Measurements from ENCODE around the gene HSPH1.

The HSPH1 gene

GRCh38 chr13:31149604-31150003 lies 12.1 kb downstream of the HSPH1 start:
- Histone ChIP-seq H3K79me2 (ENCODE audit: low read length) (peaks cover 39% of the 10 kb centered on the region), H3K4me3 (ENCODE audit: low read length) (no peak overlapping the region)

GRCh38 chr13:31145417-31145816 lies 16.3 kb downstream of the HSPH1 start:
- Histone ChIP-seq H4K20me1 (ENCODE audit: insufficient read depth, low read length) (no peaks in the 10 kb centered on the region), H3K9me3 (replicated peaks; ENCODE audit: insufficient read depth, low read length) (no peaks in the 10 kb centered on the region), H3K79me2 (ENCODE audit: low read length) (peaks cover 38% of the 10 kb centered on the region), H3K9ac (ENCODE audit: low read length) (no peak overlapping the region), H3K4me2 (ENCODE audit: low read depth, low read length) (no peak overlapping the region), H3F3A (ENCODE audit: insufficient read depth, low read length) (no peaks in the 10 kb centered on the region), H3K9me2 (replicated peaks; ENCODE audit: insufficient read depth, low read length) (no peaks in the 10 kb centered on the region), H2AFZ (ENCODE audit: low read length) (no peak overlapping the region), H3K36me3 (replicated peaks; ENCODE audit: insufficient read depth, low read length) (no peaks in the 10 kb centered on the region; the same call in 1 of the 2 replicates), H3K27me3 (replicated peaks; ENCODE audit: insufficient read depth, low read length) (no peaks in the 10 kb centered on the region), H3K27ac (ENCODE audit: low read length) (no peak overlapping the region), H3K4me3 (ENCODE audit: low read length) (no peak overlapping the region), H3K4me1 (ENCODE audit: low read length) (no peaks in the 10 kb centered on the region)
- no peak for TF ChIP-seq EZH2 (optimal IDR thresholded peaks at IDR 0.05; ENCODE audit: low read depth, low read length)
- no peak for TF ChIP-seq EZH2phosphoT487 (IDR thresholded peaks at IDR 0.05; ENCODE audit: low read length)
- TF ChIP-seq CTCF (IDR thresholded peaks at IDR 0.05; ENCODE audit: low read length) = no peak
- DNase-seq = no peak

More at GRCh38 chr13:31149604-31150003, 12.1 kb downstream of the HSPH1 start:
- Histone ChIP-seq H3K36me3 (replicated peaks; ENCODE audit: insufficient read depth, low read length) (no peaks in the 10 kb centered on the region; the same call in 1 of the 2 replicates), H3K9ac (ENCODE audit: low read length) (no peak overlapping the region), H2AFZ (ENCODE audit: low read length) (no peak overlapping the region), H3F3A (ENCODE audit: insufficient read depth, low read length) (no peaks in the 10 kb centered on the region), H3K9me3 (replicated peaks; ENCODE audit: insufficient read depth, low read length) (no peaks in the 10 kb centered on the region), H3K4me2 (ENCODE audit: low read depth, low read length) (no peak overlapping the region), H3K27me3 (replicated peaks; ENCODE audit: insufficient read depth, low read length) (no peaks in the 10 kb centered on the region), H3K4me1 (ENCODE audit: low read length) (no peaks in the 10 kb centered on the region), H3K9me2 (replicated peaks; ENCODE audit: insufficient read depth, low read length) (no peaks in the 10 kb centered on the region), H4K20me1 (ENCODE audit: insufficient read depth, low read length) (no peaks in the 10 kb centered on the region), H3K27ac (ENCODE audit: low read length) (no peak overlapping the region)
- no peak for DNase-seq
- TF ChIP-seq EZH2 (optimal IDR thresholded peaks at IDR 0.05; ENCODE audit: low read depth, low read length) = no peak
- TF ChIP-seq CTCF (IDR thresholded peaks at IDR 0.05; ENCODE audit: low read length) = no peak
- TF ChIP-seq EZH2phosphoT487 (IDR thresholded peaks at IDR 0.05; ENCODE audit: low read length) = no peak

- H3K4me1 ChIP-seq (ENCODE audit: low read length) = no peaks in the 10 kb centered on the region
- no peaks in the 10 kb centered on the region for H3F3A ChIP-seq (ENCODE audit: insufficient read depth, low read length)
- H3K4me2 ChIP-seq (ENCODE audit: low read depth, low read length) = no peak overlapping the region
- no peak overlapping the region for H3K4me3 ChIP-seq (ENCODE audit: low read length)
- no peaks in the 10 kb centered on the region; the same call in 1 of the 2 replicates for H3K36me3 ChIP-seq (replicated peaks; ENCODE audit: insufficient read depth, low read length)
- DNase-seq = no peak
- peaks cover 5% of the 10 kb centered on the region for H3K79me2 ChIP-seq (ENCODE audit: low read length)
- H3K9me3 ChIP-seq (replicated peaks; ENCODE audit: insufficient read depth, low read length) = no peaks in the 10 kb centered on the region
- H4K20me1 ChIP-seq (ENCODE audit: insufficient read depth, low read length) = no peaks in the 10 kb centered on the region
- H2AFZ ChIP-seq (ENCODE audit: low read length) = no peak overlapping the region
- H3K27ac ChIP-seq (ENCODE audit: low read length) = no peak overlapping the region
- H3K9ac ChIP-seq (ENCODE audit: low read length) = no peak overlapping the region
- no peaks in the 10 kb centered on the region for H3K9me2 ChIP-seq (replicated peaks; ENCODE audit: insufficient read depth, low read length)
- TF ChIP-seq EZH2 (optimal IDR thresholded peaks at IDR 0.05; ENCODE audit: low read depth, low read length) = no peak
- TF ChIP-seq CTCF (IDR thresholded peaks at IDR 0.05; ENCODE audit: low read length) = no peak
- no peak for TF ChIP-seq EZH2phosphoT487 (IDR thresholded peaks at IDR 0.05; ENCODE audit: low read length)
- no peaks in the 10 kb centered on the region for H3K27me3 ChIP-seq (replicated peaks; ENCODE audit: insufficient read depth, low read length)
These were observed 23.2 kb downstream of the HSPH1 start for GRCh38 chr13:31138515-31138914.
